Endodermal cell (in vitro differentiated cells): ENCODE measurements around the gene KLK6. TPM values are rescaled to one million over a fixed set of nuclear protein-coding genes. Genes with fewer than 3 reads are reported as not detected.

Experiments
- DNase-seq: peaks from one replicate; pipeline ENCODE4 v3.0.0-alpha.2; 2017
- H3K27ac ChIP-seq: 2 replicates; pipeline ENCODE4 v1.5.1; 2013; ENCODE audit warnings: mild to moderate bottlenecking, low read depth, low read length, moderate library complexity
- H3K27me3 ChIP-seq: 2 replicates; pipeline ENCODE4 v1.6.1; 2013; ENCODE audit warnings: mild to moderate bottlenecking, low read length, moderate library complexity; ENCODE audit not compliant: insufficient read depth, control insufficient read depth, poor library complexity, severe bottlenecking
- H3K36me3 ChIP-seq: 2 replicates; pipeline ENCODE4 v1.7.0; 2013; ENCODE audit warnings: mild to moderate bottlenecking, low read length, moderate library complexity; ENCODE audit not compliant: control insufficient read depth, insufficient read depth
- H3K4me1 ChIP-seq: one replicate; pipeline ENCODE4 v1.7.0; 2013; ENCODE audit warnings: low read length; ENCODE audit not compliant: control insufficient read depth, insufficient read depth
- H3K4me3 ChIP-seq: 2 replicates; pipeline ENCODE4 v1.5.1; 2013; ENCODE audit warnings: mild to moderate bottlenecking, low read length, moderate library complexity
- H3K9ac ChIP-seq: 2 replicates; pipeline ENCODE4 v1.6.1; 2013; ENCODE audit warnings: mild to moderate bottlenecking, low read length, moderate library complexity; ENCODE audit not compliant: poor library complexity, severe bottlenecking; ENCODE audit errors: extremely low read depth
- H3K9me3 ChIP-seq: 2 replicates; pipeline ENCODE4 v1.6.1; 2013; ENCODE audit warnings: mild to moderate bottlenecking, low read length, moderate library complexity; ENCODE audit not compliant: control insufficient read depth
- H3K27ac Mint-ChIP-seq: 2 replicates; pipeline ENCODE4 v1.8.0; 2020; ENCODE audit warnings: mixed read lengths
- H3K27me3 Mint-ChIP-seq: 2 replicates; pipeline ENCODE4 v1.8.0; 2021; ENCODE audit warnings: mild to moderate bottlenecking, mixed read lengths; ENCODE audit not compliant: insufficient read depth
- H3K36me3 Mint-ChIP-seq: 2 replicates; pipeline ENCODE4 v1.8.0; 2020; ENCODE audit warnings: low read depth, mixed read lengths
- H3K4me1 Mint-ChIP-seq: 2 replicates; pipeline ENCODE4 v1.8.0; 2020; ENCODE audit warnings: mixed read lengths
- H3K4me3 Mint-ChIP-seq: 2 replicates; pipeline ENCODE4 v1.8.0; 2020; ENCODE audit warnings: mild to moderate bottlenecking, moderate library complexity, mixed read lengths
- H3K9me3 Mint-ChIP-seq: 2 replicates; pipeline ENCODE4 v1.8.0; 2020; ENCODE audit warnings: mild to moderate bottlenecking, mixed read lengths
- WGBS, 2 experiments: methylation state at CpG; one replicate each; pipeline versions ENCODE4 v1.1.5 to v1.1.7; 2013; ENCODE audit warnings: missing lambda C conversion rate in 2 of 2, mixed read lengths in 1 of 2; ENCODE audit not compliant: insufficient coverage in 1 of 2, insufficient read length in 1 of 2; 5-methylcytosine and 5-hydroxymethylcytosine counted together
- total RNA-seq, 2 donors: library from RNA; stranded (reverse); fragmentation: NEBNext Ultra II Directional in 1 of 2; extraction: Animal tissue kit (Norgen Biotek cat#: 25700) in 1 of 2; gene quantifications; 2 replicates in 1 of 2; 3 replicates in 1 of 2; pipeline ENCODE4 v1.2.1, GENCODE V29; 2021
- TF ChIP-seq, protein P1 (sequence below): fragments of 200-600 bp; sonication (generic); conservative IDR thresholded peaks from 2 replicates; pipeline ENCODE4 v1.5.0; 2021; ENCODE audit warnings: antibody characterized with exemption, mild to moderate bottlenecking

KLK6 gene
- total RNA-seq, 2 donors from 2014 or later: 0.86 to 0.93 TPM

DNA sequence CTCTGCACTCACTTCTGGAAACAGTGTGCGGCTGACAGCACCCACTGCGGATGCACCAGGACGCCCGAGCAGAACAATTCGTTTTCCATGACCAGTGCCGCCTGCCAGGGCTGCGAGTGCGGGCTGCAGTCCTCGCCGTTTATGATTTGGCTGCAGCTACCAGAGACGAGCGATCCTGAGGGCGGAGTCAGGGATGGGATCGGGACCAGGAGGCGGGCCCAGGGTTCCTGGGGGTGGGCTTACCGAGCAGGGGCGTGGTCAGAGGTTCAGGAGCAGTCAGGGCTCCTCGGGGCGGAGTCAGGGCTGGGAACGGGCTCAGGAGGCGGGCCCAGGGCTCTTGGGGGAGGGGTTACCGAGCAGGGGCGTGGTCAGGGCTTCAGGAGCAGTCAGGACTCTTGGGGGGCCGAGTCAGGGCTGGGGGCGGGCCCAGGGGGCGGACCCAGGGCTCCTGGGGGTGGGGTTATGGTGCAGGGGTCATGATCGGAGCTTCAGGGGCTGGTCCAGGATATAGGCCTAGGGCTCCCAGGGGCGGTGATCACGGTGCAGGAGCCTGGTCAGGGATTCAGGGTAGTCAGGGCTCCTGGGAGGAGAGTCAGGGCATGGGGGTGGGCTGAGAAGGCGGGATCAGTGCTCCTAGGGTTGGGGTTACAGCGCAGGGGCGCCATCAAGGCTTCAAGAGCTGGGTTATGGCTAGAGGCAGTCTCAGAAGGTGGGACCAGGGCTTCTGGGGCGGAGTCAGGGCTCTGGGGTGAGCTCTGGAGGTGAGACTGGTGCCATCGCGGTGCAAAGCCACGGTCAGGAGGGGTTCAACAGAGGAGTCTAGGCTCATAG is 59.9 kb downstream of the KLK6 start:
- no peak overlapping the region for H3K27ac Mint-ChIP-seq
- 20 to 24% methylated on average over 9 to 36 of the region's 36 CpGs for WGBS, 2 experiments

More for the DNA sequence above, 59.9 kb downstream of the KLK6 start:
- peak overlapping the region; percentile 46 for H3K4me3 Mint-ChIP-seq
- no peaks in the 10 kb centered on the region for H3K36me3 ChIP-seq
- peaks cover 42% of the 10 kb centered on the region for H3K27me3 Mint-ChIP-seq
- no peaks in the 10 kb centered on the region for H3K4me1 Mint-ChIP-seq
- H3K4me1 ChIP-seq: no peaks in the 10 kb centered on the region
- no peak overlapping the region for H3K4me3 ChIP-seq
- no peaks in the 10 kb centered on the region for H3K9me3 ChIP-seq
- TF ChIP-seq, protein P1, sequence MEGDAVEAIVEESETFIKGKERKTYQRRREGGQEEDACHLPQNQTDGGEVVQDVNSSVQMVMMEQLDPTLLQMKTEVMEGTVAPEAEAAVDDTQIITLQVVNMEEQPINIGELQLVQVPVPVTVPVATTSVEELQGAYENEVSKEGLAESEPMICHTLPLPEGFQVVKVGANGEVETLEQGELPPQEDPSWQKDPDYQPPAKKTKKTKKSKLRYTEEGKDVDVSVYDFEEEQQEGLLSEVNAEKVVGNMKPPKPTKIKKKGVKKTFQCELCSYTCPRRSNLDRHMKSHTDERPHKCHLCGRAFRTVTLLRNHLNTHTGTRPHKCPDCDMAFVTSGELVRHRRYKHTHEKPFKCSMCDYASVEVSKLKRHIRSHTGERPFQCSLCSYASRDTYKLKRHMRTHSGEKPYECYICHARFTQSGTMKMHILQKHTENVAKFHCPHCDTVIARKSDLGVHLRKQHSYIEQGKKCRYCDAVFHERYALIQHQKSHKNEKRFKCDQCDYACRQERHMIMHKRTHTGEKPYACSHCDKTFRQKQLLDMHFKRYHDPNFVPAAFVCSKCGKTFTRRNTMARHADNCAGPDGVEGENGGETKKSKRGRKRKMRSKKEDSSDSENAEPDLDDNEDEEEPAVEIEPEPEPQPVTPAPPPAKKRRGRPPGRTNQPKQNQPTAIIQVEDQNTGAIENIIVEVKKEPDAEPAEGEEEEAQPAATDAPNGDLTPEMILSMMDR: no peak
- no peak overlapping the region for H3K27ac ChIP-seq
- no peaks in the 10 kb centered on the region for H3K36me3 Mint-ChIP-seq
- H3K27me3 ChIP-seq: peaks cover 70% of the 10 kb centered on the region
- no peaks in the 10 kb centered on the region for H3K9me3 Mint-ChIP-seq
- peak; percentile 100 for DNase-seq
- H3K9ac ChIP-seq: no peak overlapping the region

Other genes with a start within 250 kb of the KLK6 start
- 1 to 10 TPM; 1.6 to 1.9 TPM for gene SHANK1, start 249.8 kb downstream of the KLK6 start, total RNA-seq
- 1 to 10 TPM; 4.0 to 6.2 TPM for gene CLEC11A, start 246.2 kb downstream of the KLK6 start, total RNA-seq
- not detected for gene GPR32, start 199.1 kb downstream of the KLK6 start, total RNA-seq
- not detected for gene ACP4, start 179.2 kb downstream of the KLK6 start, total RNA-seq
- gene KLK1, start 145.8 kb downstream of the KLK6 start, total RNA-seq: under 1 TPM; 0.75 to 0.82 TPM
- gene KLK15, start 136.0 kb downstream of the KLK6 start, total RNA-seq: not detected
- gene KLK3, start 114.7 kb downstream of the KLK6 start, total RNA-seq: not detected
- gene KLK2, start 96.2 kb downstream of the KLK6 start, total RNA-seq: under 1 TPM in 1 of 2 donors, not detected in 1; 0.35 TPM
- not detected for gene KLK4, start 58.2 kb downstream of the KLK6 start, total RNA-seq
- gene KLK5, start 16.6 kb downstream of the KLK6 start, total RNA-seq: not detected
- not detected for gene KLK7, start 14.3 kb upstream of the KLK6 start, total RNA-seq
- gene KLK8, start 32.0 kb upstream of the KLK6 start, total RNA-seq: 1 to 10 TPM in 1 of 2 donors, not detected in 1; 1.1 TPM
- gene KLK10, start 50.1 kb upstream of the KLK6 start, total RNA-seq: under 1 TPM; 0.46 to 0.91 TPM
- 1 to 10 TPM in 1 of 2 donors, under 1 TPM in 1; 0.29 to 2.5 TPM for gene KLK11, start 57.0 kb upstream of the KLK6 start, total RNA-seq
- not detected for gene KLK12, start 65.4 kb upstream of the KLK6 start, total RNA-seq
- gene KLK13, start 95.5 kb upstream of the KLK6 start, total RNA-seq: 1 to 10 TPM in 1 of 2 donors, under 1 TPM in 1; 0.42 to 3.4 TPM
- under 1 TPM; 0.55 to 0.71 TPM for gene KLK14, start 113.3 kb upstream of the KLK6 start, total RNA-seq
- 1 to 10 TPM; 5.1 to 5.7 TPM for gene CTU1, start 138.8 kb upstream of the KLK6 start, total RNA-seq
- not detected for gene SIGLEC9, start 155.3 kb upstream of the KLK6 start, total RNA-seq
- not detected for gene SIGLEC7, start 172.7 kb upstream of the KLK6 start, total RNA-seq